Upper lobe of left lung (tissue), 4 donors: ENCODE measurements around the gene TMEM258.

ENCODE experiments used
- POLR2A ChIP-seq, 4 donors: fragments of 450-650 bp; IDR thresholded peaks; one replicate each; pipeline ENCODE4 v1.5.1; 2016 to 2017; ENCODE audit warnings: antibody characterized with exemption in 4 of 4, mild to moderate bottlenecking in 2 of 4
- POLR2AphosphoS5 ChIP-seq, 2 donors: sonication (generic); formaldehyde crosslinking; IDR thresholded peaks; one replicate each; pipeline ENCODE4 v1.5.1; 2017; ENCODE audit warnings: antibody characterized with exemption in 2 of 2
- TF ChIP-seq, protein P1 (sequence below), 6 experiments: fragments of 450-650 bp in 4 of 6; fragments of 200-600 bp in 2 of 6; sonication (generic) in 2 of 6; IDR thresholded peaks; one replicate each; pipeline ENCODE4 v1.5.1; 2016 to 2019; ENCODE audit warnings: antibody characterized with exemption in 6 of 6

GRCh38 chr11:61773809-61774208 lies 18.6 kb downstream of the TMEM258 start:
- TF ChIP-seq, protein P1, sequence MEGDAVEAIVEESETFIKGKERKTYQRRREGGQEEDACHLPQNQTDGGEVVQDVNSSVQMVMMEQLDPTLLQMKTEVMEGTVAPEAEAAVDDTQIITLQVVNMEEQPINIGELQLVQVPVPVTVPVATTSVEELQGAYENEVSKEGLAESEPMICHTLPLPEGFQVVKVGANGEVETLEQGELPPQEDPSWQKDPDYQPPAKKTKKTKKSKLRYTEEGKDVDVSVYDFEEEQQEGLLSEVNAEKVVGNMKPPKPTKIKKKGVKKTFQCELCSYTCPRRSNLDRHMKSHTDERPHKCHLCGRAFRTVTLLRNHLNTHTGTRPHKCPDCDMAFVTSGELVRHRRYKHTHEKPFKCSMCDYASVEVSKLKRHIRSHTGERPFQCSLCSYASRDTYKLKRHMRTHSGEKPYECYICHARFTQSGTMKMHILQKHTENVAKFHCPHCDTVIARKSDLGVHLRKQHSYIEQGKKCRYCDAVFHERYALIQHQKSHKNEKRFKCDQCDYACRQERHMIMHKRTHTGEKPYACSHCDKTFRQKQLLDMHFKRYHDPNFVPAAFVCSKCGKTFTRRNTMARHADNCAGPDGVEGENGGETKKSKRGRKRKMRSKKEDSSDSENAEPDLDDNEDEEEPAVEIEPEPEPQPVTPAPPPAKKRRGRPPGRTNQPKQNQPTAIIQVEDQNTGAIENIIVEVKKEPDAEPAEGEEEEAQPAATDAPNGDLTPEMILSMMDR (IDR thresholded peaks at IDR 0.05) = no peak
- TF ChIP-seq POLR2A (IDR thresholded peaks at IDR 0.05) (no peak), POLR2AphosphoS5 (IDR thresholded peaks at IDR 0.05) (no peak)
